HFF-Myc (cell line): ENCODE measurements around the gene C15orf39.

Experiments
- DNase-seq: peaks from one replicate; pipeline ENCODE4 v3.0.0-alpha.2; 2011; ENCODE audit warnings: low read depth; ENCODE audit errors: extremely low read depth
- H3K4me3 ChIP-seq: replicated peaks from 2 replicates; pipeline ENCODE4 v1.5.1; 2011; ENCODE audit warnings: low read depth, mild to moderate bottlenecking, control low read depth, low read length
- CTCF ChIP-seq: IDR thresholded peaks from 2 replicates; pipeline ENCODE4 v1.5.1; 2012; ENCODE audit warnings: mild to moderate bottlenecking, low read depth, low read length, control low read depth; ENCODE audit errors: missing control alignments

C15orf39 gene

GRCh38 chr15:75229191-75230015 is 27.7 kb downstream of the C15orf39 start:
- no peak for TF ChIP-seq CTCF
- no peak overlapping the region for H3K4me3 ChIP-seq
- no peak for DNase-seq

GRCh38 chr15:75230016-75230343 is 28.3 kb downstream of the C15orf39 start:
- no peak for DNase-seq
- TF ChIP-seq CTCF = no peak
- H3K4me3 ChIP-seq = no peak overlapping the region

- no peak for DNase-seq
- H3K4me3 ChIP-seq = no peak overlapping the region
- no peak for TF ChIP-seq CTCF
Observed at GRCh38 chr15:75230551-75231371, 29.1 kb downstream of the C15orf39 start.

- no peak for DNase-seq
- no peak for TF ChIP-seq CTCF
- no peak overlapping the region for H3K4me3 ChIP-seq
Observed at GRCh38 chr15:75231836-75232235, 30.2 kb downstream of the C15orf39 start.

- DNase-seq = no peak
- TF ChIP-seq CTCF = no peak
- no peak overlapping the region for H3K4me3 ChIP-seq
Observed at GRCh38 chr15:75232252-75232813, 30.7 kb downstream of the C15orf39 start.

- TF ChIP-seq CTCF = no peak
- no peak for DNase-seq
Observed at GRCh38 chr15:75232826-75233503, 31.3 kb downstream of the C15orf39 start.

More at GRCh38 chr15:75232826-75233503, 31.3 kb downstream of the C15orf39 start:
- no peak overlapping the region for H3K4me3 ChIP-seq
